Fibroblast of pulmonary artery (primary cell): ENCODE measurements around the gene SERPINE2.

ENCODE experiments used
- DNase-seq: peaks from one replicate; pipeline ENCODE4 v3.0.0-alpha.2; 2010; ENCODE audit warnings: low read depth
- H3K4me3 ChIP-seq: replicated peaks from 2 replicates; pipeline ENCODE4 v1.5.1; 2011; ENCODE audit warnings: low read depth, mild to moderate bottlenecking, control low read depth, low read length, moderate library complexity
- TF ChIP-seq, protein P1 (sequence below): IDR thresholded peaks from 2 replicates; pipeline ENCODE4 v1.5.1; 2011; ENCODE audit warnings: mild to moderate bottlenecking, control low read depth, low read length, inconsistent platforms; ENCODE audit errors: missing control alignments

Gene SERPINE2

DNA sequence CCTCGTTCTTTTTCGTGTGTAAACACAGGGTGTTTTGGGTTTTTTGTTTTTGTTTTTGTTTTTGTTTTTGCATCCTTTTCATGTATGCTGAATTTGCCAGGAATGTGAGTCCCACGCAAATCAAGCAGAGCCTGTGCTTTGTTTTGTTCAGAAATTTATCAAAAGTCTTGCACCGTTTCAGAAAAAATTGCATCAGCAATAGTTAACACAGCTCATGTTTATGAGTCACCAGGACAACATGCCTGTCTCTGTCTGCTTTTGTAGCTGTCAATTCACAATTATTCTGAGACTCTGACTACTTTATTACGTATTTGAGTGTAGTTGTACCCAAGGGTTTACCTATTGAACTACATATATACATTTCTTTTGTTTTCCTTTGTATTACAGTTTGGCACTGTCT lies 43.5 kb downstream of the SERPINE2 start:
- H3K4me3 ChIP-seq = no peak overlapping the region
- TF ChIP-seq, protein P1, sequence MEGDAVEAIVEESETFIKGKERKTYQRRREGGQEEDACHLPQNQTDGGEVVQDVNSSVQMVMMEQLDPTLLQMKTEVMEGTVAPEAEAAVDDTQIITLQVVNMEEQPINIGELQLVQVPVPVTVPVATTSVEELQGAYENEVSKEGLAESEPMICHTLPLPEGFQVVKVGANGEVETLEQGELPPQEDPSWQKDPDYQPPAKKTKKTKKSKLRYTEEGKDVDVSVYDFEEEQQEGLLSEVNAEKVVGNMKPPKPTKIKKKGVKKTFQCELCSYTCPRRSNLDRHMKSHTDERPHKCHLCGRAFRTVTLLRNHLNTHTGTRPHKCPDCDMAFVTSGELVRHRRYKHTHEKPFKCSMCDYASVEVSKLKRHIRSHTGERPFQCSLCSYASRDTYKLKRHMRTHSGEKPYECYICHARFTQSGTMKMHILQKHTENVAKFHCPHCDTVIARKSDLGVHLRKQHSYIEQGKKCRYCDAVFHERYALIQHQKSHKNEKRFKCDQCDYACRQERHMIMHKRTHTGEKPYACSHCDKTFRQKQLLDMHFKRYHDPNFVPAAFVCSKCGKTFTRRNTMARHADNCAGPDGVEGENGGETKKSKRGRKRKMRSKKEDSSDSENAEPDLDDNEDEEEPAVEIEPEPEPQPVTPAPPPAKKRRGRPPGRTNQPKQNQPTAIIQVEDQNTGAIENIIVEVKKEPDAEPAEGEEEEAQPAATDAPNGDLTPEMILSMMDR = no peak
- DNase-seq = peak; percentile 62

DNA sequence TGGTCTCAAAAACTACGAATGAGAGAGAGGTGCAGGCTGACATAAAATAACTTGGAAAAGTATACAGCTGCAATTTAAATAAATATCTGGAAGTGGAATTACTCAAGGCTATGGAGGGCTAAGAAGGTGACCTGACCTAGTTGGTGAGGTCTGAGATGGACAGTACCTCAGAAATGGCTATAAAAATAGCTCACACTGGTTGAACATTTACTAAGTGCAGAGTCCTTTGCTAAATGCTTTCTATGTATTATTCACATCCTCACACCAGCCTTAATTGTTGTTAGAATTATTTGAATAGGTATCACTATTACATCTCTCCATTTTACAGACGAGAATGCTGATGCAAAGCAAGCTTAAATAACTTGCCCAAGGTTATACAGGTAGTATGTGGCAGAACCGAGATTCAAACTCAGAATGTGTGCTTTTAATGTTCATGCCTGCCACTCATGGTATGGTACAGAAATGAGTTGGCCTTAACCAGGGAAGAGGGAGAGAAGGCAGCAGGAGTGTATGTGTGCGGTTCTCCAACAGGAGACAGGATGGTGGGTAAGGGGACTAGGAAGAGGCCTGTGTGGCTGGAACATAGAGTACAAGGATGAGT lies 44.4 kb downstream of the SERPINE2 start:
- TF ChIP-seq, protein P1 = no peak
- no peak for DNase-seq
- no peak overlapping the region for H3K4me3 ChIP-seq

DNA sequence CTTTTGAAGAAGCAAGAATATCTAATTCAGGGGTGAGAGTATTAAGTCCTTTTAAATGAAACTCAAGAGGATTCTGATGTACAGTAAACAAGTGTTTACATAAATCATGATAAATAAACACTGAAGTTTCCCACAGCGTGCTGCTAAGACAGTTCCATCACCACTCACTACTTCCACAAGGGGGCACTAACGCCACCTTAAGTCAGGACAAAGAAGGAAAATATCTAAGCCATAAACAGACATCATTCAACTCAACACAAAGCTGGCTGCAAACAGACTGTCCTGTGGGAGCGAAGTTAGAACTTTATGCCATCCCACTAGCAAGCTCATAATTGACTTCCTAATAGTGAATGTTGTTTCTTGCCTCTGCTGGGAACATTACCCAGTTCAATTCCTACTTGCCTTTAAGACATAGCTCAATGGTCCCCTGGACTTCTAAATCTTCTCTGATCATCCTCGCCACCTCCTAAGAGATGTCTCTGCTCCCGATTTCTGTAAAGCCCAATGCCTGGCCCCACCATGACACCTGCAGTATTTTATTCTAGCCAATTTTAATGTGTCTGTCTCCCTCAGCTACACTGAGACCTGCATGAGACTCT lies 45.4 kb downstream of the SERPINE2 start:
- TF ChIP-seq, protein P1 = peak; percentile 89
- no peak overlapping the region for H3K4me3 ChIP-seq
- DNase-seq = peak; percentile 91

DNA sequence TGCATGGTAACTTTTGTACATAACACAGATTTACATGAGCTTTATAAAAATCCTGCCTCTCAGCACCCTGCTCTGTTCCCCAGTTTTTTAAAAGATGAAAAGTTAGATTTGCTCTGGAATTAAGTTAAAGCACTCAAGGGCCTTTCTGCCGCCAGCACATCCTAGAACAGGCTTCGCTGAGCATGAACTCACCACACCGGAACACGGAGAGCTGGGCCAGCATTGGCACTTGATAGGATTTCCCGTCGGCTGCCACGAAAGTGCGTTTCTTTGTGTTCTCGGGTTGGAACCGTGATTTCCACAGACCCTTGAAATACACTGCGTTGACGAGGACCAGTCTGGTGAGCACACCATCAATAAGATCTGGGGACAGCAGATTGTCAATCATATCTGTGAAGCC lies 47.5 kb downstream of the SERPINE2 start:
- DNase-seq = no peak
- TF ChIP-seq, protein P1 = no peak
- no peak overlapping the region for H3K4me3 ChIP-seq

DNA sequence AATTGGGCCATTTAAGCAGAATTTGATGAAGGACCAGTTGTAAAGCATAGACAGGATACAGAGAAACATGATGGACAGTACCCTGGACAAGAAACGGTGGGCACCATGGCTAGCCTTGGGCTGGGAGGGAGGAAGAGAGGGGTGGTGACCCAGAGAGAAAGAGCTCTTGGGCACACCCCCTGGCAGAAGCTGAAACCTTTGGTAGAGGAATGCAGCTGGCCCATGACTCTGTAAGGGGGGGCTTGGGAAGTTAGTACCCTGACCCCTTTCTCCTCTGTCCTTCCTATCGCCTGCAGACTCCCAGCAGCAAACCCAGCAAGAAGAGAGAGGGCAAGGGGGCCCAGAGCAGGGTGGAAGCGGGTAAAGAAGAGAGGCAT lies 49.2 kb downstream of the SERPINE2 start:
- TF ChIP-seq, protein P1 = no peak
- DNase-seq = no peak
- H3K4me3 ChIP-seq = no peak overlapping the region

DNA sequence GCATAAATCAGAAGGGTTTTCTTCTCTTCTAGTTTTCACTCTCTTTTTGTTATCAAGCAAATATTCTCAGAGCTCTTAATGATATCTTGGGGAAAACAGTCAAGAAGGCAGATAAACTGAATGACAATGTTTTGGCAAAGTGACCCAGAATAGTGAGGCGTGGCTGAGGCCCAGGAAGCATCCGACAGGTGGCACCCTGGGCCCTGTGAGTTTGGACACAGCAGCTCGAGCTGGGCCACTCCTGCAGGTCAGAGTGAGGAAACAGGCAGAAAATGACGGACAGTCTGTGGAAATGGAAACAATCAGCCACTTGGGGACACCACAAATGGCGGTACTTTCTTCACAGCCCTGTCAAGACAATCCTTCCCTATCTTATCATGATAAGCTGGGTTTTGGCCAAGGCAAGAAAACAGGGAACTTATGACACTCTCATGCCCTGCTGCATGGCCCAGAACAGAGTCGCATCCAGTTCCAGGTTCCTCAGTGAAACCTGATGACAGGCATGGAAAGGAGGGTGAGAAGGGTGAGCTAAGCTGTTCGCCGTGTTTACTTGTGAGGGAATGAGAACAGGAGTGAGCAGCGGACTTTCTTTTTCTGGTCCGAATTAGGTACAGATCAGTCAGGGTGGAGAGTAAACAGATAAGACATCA lies 49.8 kb downstream of the SERPINE2 start:
- TF ChIP-seq, protein P1 = no peak
- DNase-seq = no peak
- no peak overlapping the region for H3K4me3 ChIP-seq
